ENCODE data around the gene ACTL8.
A peak's percentile ranks its signal among the peaks of the same experiment; 100 is the strongest.

ACTL8 gene, protein sequence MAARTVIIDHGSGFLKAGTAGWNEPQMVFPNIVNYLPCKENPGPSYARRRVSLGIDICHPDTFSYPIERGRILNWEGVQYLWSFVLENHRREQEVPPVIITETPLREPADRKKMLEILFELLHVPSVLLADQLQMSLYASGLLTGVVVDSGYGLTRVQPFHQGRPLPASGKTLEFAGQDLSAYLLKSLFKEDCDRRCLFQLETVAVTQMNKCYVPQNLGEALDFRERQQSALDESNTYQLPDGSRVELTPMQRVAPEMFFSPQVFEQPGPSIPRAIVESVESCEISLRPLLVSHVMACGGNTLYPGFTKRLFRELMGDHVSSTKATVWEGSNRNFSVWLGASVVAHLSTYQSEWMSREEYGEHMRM

DNA sequence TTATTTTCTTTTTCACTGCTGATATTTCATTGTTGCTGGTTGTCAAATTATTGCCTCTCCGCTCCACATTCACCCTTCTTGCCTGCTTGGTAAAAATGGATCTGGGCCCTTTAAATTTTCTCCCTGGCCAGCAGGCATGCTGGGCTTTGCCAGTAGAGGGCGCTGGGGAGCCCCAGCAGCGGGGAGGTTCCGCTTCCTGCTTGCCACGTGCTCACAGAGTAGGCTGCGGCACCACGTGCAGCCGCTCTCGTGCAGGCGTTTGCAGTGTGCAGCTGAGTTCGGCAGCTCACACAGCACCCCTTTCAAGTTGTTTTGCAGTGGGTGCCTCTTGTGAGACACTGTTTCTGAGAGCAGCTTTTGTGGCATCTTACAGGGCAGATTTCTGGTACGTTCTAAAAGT lies at the start of gene ACTL8:
ACTL8 (plus strand) TSS at position 214 of the 400 bp plus-strand sequence. CDS start 67,676 bp downstream, outside the sequence.
- DNase-seq: no peak

DNA sequence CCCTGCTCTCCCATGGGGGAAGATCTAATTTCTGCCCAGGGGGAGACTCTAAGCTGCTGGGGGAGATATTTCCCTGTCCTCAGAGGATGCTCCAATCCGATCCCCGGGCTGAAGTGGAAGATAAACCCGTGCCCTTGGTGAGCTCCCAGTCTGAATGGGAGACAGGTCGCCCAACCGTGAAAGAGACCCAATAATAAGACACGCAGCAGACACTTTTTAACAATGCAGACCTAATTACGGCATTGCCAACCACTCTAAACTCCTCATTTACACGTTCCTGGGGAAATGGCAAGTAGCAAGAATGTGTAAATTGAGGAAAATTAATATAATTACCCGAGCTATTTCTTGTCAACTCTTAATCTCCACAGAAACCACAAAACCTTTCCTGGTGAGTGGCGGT lies 48.7 kb upstream of the ACTL8 start:
- DNase-seq: peak; percentile 60

DNA sequence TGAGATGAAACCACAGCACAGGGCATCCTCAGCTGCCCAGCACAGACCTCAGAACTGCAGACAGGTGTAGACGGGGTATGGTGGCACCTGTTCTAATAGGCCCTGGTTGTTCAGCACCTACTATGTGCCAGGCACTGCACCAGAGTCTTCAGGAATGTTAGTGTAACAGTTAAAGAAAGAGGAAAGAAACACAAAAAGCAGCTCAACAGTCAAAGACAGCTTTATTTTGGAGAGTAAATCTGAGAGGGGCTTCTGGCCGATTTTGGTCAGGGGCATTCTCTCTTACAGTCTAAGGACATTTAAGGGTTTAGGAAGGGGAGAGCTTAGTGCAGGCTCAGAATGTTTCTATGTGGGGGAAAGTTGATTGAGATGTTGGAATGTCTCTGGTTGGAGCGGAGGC lies 45.2 kb upstream of the ACTL8 start:
- no peak for DNase-seq

DNA sequence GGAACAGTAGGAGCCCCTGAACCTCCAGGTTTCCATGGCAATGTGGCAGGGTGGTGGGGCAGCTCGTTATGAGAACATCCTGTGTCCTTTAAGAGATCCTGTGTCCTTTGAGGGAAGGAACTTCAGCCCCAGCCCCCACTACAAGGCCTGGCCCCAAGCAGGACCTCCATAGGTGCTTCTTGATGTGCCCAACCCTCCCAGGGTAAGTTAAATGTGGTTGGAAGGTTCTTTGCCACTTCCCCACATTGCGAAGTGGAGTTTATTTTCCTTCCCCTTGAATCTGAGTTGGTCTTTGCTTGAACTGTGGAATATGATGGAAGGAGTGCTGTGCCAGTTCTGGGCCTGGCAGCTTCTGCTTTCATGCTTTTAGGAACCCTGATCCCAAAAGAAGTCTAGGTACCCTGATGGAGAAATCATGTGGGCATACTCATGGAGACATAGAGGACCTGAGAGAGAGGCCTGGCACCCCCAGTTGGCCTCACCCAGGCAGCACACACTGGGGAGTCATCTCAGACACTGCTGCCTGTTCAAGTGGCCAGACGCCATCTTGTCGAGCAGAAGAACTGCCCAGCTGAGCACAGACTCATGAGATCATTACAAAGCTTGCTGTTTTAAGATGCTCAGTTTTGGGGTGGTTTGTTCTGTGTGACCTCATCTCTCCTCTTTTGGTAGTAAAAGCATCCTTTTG lies 44.1 kb upstream of the ACTL8 start:
- DNase-seq: no peak

DNA sequence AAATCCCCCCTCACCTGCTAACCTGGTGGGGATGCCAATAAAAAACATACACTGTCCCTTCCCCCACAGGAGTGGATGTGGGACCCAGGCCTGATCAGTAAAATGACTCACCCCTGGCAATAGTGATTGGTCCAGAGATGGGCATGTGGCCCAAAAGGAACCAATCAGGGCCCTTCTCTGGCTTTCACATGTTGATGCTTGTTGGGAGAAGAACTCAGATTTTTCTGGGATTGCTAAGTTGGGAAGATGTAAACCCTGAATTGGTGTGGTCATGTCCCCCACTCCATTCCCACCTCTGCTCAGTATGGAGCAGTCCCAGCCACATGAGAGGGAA lies 43.6 kb upstream of the ACTL8 start:
- no peak for DNase-seq

DNA sequence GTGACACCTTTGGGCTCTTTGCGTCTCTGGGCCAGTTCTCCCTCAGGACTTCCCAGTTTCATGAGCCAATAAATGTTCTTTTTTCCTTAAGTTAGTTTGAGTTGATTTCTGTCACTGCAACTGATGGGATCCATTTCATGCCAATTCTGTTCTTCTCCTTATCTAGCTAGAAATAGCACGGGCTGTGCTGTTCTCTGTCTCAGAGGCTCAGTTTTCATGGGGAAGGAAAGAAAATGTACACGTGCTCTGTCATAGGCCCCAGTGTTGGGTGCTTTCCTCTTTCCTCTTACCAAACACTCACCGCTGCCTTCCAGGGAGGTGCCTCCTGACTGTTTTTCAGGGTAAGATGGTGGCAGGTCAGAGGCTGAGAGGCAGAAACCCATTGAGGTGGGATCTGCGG lies 43.2 kb upstream of the ACTL8 start:
- DNase-seq: no peak

DNA sequence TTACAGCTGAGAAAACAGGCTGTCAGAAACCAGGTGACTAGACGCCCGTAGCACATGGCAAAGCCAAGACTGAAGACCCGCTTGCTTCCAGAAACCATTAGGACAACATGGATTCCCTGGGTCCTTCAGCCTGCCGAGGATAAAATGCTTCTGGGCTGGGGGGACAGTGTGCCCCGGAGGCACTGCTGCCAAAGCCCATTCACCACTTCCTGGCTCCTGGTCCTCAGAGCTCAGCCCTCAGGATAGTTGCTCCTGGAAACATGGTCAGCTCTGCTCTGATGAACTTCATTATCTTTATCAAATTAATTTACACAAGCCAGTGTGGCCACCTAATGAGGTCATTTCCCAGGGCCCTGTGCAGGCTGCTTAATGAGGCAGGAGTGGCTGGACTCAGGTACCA lies 41.1 kb upstream of the ACTL8 start:
- no peak for DNase-seq

DNA sequence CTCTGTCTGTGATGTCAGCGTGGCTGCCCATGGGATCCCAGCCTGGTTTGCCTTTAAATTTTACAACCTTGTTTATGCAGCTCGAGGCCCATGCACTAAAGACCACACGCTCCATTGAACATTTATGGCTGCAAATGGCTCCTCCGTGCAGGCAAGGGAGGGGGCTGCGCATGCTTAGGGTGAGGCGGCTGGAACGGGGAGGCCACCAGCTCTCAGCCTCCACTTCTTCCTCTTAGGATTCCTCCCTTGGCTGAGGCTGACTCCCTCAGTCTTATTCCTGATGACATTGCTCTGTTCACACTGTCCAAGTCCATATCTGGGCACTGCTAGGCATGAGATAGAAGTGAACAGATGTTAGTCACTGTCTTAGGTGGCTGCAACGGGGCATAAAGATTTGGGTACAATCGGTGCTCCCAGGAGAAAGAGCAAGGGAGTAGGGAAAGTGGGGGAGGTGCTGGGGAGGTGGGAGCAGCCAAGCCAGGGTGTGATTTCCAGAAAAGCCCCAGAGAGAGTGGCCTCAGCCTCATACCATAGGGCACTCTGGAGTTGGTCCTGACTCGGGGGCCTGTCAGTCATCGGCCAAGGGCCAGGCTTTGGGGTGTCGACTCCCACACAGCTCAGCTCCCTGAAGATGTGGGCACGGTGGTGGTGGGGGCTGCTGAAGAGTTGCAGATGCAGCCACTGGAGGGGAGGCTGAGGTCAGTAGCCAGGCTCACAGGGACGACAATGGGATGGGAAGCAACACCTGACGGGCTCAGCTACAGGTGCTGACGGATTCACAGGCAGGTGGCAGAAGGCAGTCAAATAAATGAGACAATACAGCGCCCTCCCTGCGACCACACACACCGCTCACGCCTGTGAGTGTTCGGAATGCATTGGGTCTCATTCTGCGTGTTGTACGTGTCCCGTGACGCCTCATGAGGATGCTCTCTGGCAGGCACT lies 37.3 kb upstream of the ACTL8 start:
- peak; percentile 74 for DNase-seq

DNA sequence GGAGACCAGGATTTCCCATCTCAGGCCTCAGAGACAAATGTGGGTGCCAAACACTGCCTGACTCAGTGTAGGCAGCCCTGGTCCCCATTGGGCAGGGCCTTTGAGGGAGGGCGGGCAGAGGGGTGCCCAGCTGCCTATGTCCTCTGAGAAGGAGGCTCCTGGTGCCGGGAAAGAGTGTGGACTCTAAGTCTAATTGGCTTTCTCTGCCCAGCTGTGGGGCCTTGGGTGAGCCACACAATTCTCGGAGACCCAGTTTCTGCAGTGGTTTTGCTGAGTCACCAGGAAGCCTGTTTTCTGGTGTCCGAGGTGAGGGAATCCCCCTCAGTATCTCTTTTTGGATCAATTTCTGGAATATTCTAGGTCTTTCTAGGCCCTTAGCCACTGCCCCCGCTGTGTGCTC lies 35.3 kb upstream of the ACTL8 start:
- no peak for DNase-seq

DNA sequence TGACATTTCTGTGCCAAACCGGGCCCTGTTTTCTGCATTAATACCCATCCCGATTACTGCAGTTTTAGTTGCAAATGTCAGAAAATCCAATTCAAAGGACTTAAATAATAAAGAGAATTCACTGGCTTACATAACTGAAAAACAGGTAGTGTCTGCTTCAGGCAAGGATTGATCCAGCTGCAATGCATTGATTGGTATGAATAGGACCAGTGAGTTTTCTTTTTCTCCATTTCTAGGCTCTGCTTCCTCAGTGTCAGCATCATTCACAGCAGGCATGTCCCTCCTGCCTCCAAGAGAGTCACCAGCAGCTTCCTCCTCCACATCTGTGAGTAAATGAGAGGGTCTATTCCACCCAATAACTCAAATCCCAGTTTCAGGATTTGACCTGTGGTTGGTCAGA lies 33.7 kb upstream of the ACTL8 start:
- DNase-seq: no peak

DNA sequence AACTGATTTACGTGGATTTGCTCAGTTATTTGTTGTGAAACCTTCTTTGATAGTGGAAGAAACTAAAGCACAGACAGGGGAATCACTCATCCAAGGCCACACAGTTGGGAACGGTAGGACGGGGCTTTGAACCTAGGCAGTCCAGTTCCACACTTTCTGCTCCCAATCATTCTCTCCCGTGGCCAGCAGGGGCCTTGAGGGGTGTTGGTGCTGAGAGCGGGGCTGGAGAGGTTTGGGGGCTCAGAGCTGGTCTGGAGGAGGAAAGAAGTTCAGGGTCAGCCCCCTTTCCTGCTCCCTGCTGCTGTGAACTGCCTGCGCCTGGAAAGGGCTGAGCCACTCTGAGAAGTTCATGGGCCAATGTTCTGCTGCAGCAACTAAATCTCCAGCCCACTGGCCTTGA lies 31.4 kb upstream of the ACTL8 start:
- no peak for DNase-seq

DNA sequence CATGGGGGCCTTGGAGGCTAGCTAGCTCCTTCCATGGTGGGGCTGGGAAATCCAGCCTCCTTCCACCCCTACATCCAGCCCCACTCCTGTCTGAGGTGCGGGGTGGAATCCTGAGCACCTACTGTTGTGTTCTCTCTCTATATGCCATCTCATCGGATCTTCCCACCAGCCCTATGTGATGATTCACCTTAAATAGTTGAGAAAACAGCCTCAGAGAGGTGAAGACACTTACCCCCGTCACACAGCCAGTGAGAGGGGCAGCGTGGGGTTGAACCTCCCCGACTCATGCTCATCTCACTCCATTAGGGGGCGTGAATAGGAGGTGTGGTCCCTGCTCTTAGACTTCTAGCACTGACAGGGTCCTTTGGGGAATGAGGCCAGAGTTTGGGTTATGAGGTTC lies 31.0 kb upstream of the ACTL8 start:
- DNase-seq: no peak

DNA sequence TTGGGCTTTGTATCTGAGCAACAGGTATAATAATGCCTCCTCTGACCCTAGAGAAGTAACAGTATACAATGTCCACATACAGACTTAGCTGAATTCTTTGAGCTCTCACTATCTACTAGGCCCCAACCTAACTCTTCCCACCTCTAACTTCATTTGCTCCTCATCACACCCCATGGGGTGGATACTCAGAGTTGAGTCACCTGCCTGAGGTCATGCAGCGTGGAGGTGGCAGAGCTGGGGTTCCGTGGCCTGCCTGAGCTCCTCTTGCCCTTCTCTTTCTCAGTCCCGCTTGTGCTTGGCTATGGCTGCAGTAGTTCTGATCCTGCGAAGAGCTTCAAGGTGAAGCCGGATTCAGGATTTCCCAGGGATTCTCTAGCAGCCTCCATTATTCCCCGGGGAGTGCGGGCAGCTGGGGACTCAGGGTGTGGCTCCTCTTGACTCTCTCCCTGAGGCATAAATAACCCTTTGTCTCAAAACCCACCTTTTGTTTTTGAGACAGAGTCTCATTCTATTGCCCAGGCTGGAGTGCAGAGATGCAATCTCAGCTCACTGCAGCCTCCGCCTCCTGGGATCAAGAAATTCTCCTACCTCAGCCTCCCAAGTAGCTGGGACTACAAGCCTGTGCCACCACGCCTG lies 29.9 kb upstream of the ACTL8 start:
- DNase-seq: no peak

DNA sequence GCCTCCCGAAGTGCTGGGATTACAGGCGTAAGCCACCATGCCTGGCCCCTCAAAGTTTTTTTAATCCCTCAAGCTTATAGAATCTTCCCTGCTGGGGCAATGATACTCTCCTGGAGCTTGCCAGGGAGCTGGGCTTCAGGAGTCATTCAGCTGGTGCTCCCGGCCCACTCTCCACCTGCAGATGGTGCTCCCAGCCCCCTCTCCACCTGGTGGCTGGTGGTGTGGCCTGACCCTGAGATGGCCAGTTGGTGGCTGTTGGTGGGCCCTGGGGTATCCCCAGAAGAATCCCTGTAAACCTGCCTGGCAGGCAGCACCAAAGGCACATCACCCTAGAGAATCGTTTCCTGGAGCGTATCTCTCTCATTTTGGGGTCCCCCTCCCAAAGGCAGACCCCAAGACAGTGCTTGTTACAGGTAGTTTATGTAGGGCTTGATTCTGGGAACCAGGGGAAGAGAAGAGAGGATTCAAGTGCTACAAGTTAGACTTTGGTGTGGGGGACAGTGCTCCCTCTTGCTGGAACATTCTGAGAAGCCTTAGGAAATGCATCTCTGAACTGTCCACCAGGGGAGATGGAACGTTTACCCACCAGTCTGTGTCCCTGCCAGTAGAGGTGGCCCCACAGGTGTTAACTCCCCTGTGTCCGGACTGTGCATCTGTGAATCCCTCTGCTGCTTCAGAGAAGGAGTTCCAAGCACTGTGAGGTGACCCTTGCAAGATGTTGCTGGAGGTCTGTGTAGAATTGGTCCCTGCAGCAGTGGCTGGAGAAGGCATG lies 29.1 kb upstream of the ACTL8 start:
- no peak for DNase-seq

DNA sequence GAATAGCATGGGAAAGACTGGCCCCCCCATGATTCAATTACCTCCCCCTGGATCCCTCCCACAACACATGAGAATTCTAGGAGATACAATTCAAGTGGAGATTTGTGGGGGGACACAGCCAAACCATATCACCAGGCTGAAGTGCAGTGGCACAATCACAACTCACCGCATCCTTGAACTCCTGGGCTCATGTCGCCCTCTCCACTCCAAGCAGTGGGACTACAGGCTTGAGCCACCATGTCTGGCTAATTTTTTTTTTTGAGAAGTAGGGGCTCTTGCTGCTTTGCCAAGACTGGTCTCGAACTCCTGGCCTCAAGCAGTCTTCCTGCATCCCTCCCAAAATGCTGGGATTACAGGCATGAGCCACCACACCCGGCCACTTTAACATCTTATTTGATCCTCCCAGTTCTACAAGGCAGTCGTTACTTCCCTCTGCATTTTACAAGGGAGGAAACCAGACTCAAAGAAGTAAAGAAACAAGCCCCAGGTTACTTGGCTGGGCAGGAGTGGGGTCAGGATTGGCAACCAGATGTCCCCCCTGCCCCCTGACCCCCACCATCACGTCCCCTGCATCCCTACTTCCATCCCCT lies 26.9 kb upstream of the ACTL8 start:
- no peak for DNase-seq

DNA sequence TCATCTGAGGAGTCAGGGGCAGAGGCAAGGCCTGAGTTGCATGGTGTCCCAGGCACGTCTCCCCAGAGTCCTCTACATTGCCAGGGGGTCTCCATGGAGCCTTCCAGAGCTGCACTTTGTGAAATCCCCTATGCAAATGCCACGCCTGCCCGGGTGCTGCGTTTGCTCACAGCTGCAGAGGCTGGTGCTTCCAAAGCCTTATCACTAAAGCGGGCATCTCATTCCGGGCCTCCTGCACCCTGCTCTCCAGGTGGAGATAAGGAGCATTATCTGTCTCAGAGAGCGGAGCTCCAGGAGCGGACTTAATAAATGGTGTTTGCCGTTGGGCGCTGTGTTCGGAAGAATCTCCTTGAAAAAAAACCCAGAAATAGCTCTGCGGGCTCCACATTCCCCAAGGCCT lies 25.9 kb upstream of the ACTL8 start:
- DNase-seq: no peak

DNA sequence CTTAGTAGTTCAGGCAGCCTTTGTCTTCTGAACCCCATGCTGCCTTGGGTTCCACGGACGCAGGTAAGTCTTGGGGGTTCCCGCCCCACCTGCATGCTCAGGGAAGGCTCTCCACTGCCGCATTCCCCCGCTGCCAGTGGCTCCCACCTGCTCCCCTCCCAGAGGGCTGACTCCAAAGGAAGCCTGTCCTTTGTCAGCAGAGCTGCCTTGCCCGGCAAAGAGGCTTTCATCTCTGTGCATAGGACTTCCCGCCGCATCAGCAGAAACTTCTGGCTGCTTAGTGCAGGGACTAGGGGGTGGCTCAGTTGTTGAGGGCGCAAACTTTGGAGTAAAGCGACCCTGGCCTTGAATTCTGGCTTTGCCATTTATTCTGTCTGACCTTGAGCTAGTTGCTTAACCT lies 25.2 kb upstream of the ACTL8 start:
- no peak for DNase-seq

DNA sequence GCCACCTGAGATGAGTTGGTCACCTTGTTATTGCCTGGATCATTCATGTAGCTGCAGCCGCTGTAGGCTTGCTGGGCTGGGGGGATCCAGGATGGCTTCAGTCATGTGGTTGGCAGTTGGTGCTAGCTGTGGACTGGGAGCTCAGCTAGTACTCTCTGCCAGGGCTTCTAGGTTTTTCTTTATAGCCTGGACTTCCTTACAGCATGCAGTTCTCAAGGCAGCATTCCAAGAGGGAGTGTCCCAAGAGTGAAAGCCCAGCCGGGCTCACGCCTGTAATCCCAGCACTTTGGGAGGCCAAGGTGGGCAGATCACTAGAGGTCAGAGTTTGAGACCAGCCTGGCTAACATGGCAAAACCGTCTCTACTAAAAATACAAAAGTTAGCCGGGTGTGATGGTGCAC lies 23.7 kb upstream of the ACTL8 start:
- no peak for DNase-seq

DNA sequence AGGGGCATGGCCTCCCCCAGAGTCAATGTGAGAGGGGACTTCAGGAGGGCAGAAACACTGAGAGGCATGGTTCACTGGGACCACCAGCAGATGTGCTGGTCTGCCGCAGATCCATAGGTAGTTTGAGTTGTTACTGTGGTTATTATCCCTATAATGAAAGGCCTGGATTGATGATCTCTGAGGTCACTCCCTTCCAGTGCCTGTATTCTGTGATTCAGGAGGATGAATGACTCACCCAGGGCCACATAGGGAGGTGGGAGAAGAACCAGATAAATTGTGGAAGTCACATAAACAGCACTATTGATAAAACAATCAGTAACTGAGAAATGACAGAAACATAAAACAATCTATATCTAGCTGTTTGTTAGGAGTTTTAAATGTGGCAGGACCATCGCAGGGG lies 22.7 kb upstream of the ACTL8 start:
- DNase-seq: no peak

DNA sequence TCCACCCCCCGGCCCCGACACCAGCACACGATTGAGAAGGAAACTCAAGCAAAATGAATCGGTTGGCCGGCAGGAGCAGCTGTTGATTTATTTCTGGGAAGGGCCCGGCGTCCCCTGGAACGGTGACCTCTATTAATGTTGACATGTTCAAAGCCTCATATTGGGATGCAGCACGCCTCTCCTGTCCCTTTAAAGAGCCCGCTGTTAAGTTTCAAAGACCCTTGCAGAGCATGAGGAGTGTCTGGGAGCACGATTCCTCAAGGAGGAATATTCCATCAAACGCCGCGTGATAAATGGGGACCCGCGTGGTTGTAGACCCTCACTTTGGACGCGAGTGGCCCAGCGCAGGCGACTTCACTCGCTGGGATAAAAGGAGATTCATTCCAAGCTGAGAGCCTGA lies 21.5 kb upstream of the ACTL8 start:
- DNase-seq: peak; percentile 72

DNA sequence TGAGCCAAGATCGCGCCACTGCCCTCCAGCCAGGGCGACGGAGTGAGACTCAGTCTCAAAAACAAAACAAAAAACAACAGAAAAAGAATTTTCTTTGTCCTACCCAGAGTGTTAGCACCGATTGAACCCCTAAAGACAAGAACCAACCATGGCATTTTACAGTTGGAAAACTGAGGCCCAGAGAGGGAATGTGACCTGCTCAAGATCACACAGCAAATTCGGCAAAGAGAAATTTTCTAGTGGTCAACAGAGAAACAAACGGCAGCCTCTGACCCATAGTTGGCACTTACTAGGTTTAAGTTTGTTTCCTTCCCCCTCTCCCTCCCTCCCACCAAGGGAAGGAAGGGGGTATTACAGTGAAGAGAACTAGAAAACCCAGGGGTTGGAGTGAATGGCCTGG lies 20.5 kb upstream of the ACTL8 start:
- no peak for DNase-seq

DNA sequence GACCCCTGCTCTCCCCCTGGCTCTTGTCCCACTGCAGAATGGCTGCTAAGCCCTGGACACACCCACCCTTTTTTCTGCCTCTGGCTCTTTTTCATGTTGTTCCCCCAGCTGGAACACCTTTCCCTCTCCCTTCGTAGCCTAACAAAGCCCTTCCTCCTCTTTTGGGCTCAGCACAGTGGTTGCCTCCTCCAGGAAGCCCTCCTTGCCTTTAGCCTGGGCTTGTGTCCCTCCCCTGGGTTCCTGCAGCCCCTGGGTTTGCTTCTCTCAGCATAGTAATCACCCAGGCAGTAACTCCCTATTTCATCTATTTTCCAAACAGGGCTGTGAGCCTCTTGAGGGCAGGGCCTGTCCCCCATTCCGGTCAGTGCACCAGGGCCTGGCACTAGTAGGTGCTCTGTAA lies 19.8 kb upstream of the ACTL8 start:
- DNase-seq: no peak
